Mesenchymal stem cell (in vitro differentiated cells and primary cell): ENCODE data around the gene GAB2.

Experiments used
- DNase-seq: peaks from one replicate; pipeline ENCODE4 v3.0.0-alpha.2; 2013
- H2AFZ ChIP-seq: one replicate; pipeline ENCODE4 v1.6.1; 2013; ENCODE audit warnings: low read depth, mild to moderate bottlenecking, control low read depth, inconsistent platforms, low read length, moderate library complexity
- H2AK5ac ChIP-seq: 2 replicates; pipeline ENCODE4 v1.6.1; 2013; ENCODE audit warnings: low read length, moderate library complexity, mild to moderate bottlenecking, inconsistent platforms; ENCODE audit not compliant: severe bottlenecking
- H2BK120ac ChIP-seq: one replicate; pipeline ENCODE4 v1.6.1; 2013; ENCODE audit warnings: low read depth, mild to moderate bottlenecking, inconsistent platforms, low read length, moderate library complexity
- H2BK12ac ChIP-seq, 2 experiments: one replicate each; pipeline ENCODE4 v1.6.1; 2013; ENCODE audit warnings: inconsistent platforms in 2 of 2, low read length in 2 of 2, mild to moderate bottlenecking in 2 of 2, moderate library complexity in 2 of 2, control low read depth in 1 of 2
- H2BK15ac ChIP-seq: one replicate; pipeline ENCODE4 v1.6.1; 2013; ENCODE audit warnings: mild to moderate bottlenecking, low read depth, inconsistent platforms; ENCODE audit not compliant: poor library complexity, severe bottlenecking
- H2BK5ac ChIP-seq: 2 replicates; pipeline ENCODE4 v1.6.1; 2013; ENCODE audit warnings: low read depth, mild to moderate bottlenecking, low read length, control low read depth, inconsistent platforms; ENCODE audit not compliant: poor library complexity, severe bottlenecking
- H3K14ac ChIP-seq, 2 experiments: one replicate each; pipeline ENCODE4 v1.6.1; 2013; ENCODE audit warnings: inconsistent platforms in 2 of 2, low read length in 2 of 2, control low read depth in 1 of 2, mild to moderate bottlenecking in 1 of 2, moderate library complexity in 1 of 2
- H3K18ac ChIP-seq, 2 experiments: one replicate each; pipeline ENCODE4 v1.6.1; 2013; ENCODE audit warnings: inconsistent platforms in 2 of 2, low read length in 2 of 2, control low read depth in 1 of 2, low read depth in 1 of 2, mild to moderate bottlenecking in 1 of 2
- H3K23ac ChIP-seq, 2 experiments: one replicate each; pipeline ENCODE4 v1.6.1; 2013; ENCODE audit warnings: inconsistent platforms in 2 of 2, low read length in 2 of 2, mild to moderate bottlenecking in 2 of 2, moderate library complexity in 2 of 2, control low read depth in 1 of 2
- H3K27ac ChIP-seq: 2 replicates; pipeline ENCODE4 v1.5.1; 2013; ENCODE audit warnings: mild to moderate bottlenecking, moderate library complexity, low read length, control low read depth, inconsistent platforms; ENCODE audit not compliant: poor library complexity, severe bottlenecking
- H3K27me3 ChIP-seq, 2 experiments: 2 replicates each; pipeline versions ENCODE4 v1.6.1 to v1.7.0; 2013; ENCODE audit warnings: low read length in 2 of 2, mild to moderate bottlenecking in 2 of 2, moderate library complexity in 2 of 2, control low read depth in 1 of 2, inconsistent platforms in 1 of 2; ENCODE audit not compliant: control insufficient read depth in 1 of 2, insufficient read depth in 1 of 2
- H3K36me3 ChIP-seq, 2 experiments: 2 replicates each; pipeline versions ENCODE4 v1.6.1 to v1.7.0; 2013; ENCODE audit warnings: low read length in 2 of 2, control low read depth in 1 of 2, inconsistent platforms in 1 of 2, low read depth in 1 of 2, mild to moderate bottlenecking in 1 of 2; ENCODE audit not compliant: insufficient read depth in 2 of 2, control insufficient read depth in 1 of 2
- H3K4ac ChIP-seq, 2 experiments: one replicate each; pipeline ENCODE4 v1.6.1; 2013; ENCODE audit warnings: inconsistent platforms in 2 of 2, low read length in 2 of 2, mild to moderate bottlenecking in 2 of 2, moderate library complexity in 2 of 2, control low read depth in 1 of 2, low read depth in 1 of 2
- H3K4me1 ChIP-seq: 2 replicates; pipeline ENCODE4 v1.6.1; 2013; ENCODE audit warnings: low read depth, low read length, control low read depth; ENCODE audit not compliant: control insufficient read depth, insufficient read depth
- H3K4me2 ChIP-seq: 2 replicates; pipeline ENCODE4 v1.6.1; 2013; ENCODE audit warnings: low read length, mild to moderate bottlenecking, inconsistent platforms; ENCODE audit not compliant: poor library complexity, severe bottlenecking
- H3K4me3 ChIP-seq, 2 experiments: 2 replicates each; pipeline versions ENCODE4 v1.5.1 to v1.7.0; 2013; ENCODE audit warnings: low read length in 2 of 2, mild to moderate bottlenecking in 2 of 2, control low read depth in 1 of 2, low read depth in 1 of 2; ENCODE audit not compliant: insufficient read depth in 1 of 2
- H3K79me1 ChIP-seq: replicated peaks from 2 replicates; pipeline ENCODE4 v1.6.1; 2013; ENCODE audit warnings: mild to moderate bottlenecking, control low read depth, low read length, inconsistent platforms; ENCODE audit not compliant: poor library complexity, severe bottlenecking
- H3K9ac ChIP-seq: 2 replicates; pipeline ENCODE4 v1.7.0; 2013; ENCODE audit warnings: mild to moderate bottlenecking, low read length, moderate library complexity
- H3K9me3 ChIP-seq: 2 replicates; pipeline ENCODE4 v1.7.0; 2013; ENCODE audit warnings: mild to moderate bottlenecking, low read length; ENCODE audit not compliant: control insufficient read depth
- H4K8ac ChIP-seq: one replicate; pipeline ENCODE4 v1.6.1; 2013; ENCODE audit warnings: inconsistent platforms, mild to moderate bottlenecking, low read length, moderate library complexity
- H4K91ac ChIP-seq: one replicate; pipeline ENCODE4 v1.6.1; 2013; ENCODE audit warnings: mild to moderate bottlenecking, low read length, inconsistent platforms
- WGBS: methylation state at CpG from one replicate; pipeline ENCODE4 v1.1.7; 2013; ENCODE audit warnings: mixed read lengths; 5-methylcytosine and 5-hydroxymethylcytosine counted together

The GAB2 gene

GRCh38 chr11:78226684-78227680 is 190.6 kb downstream of the GAB2 start:
- Histone ChIP-seq H3K36me3 (peaks cover 29 to 45% of the 10 kb centered on the region in 2 experiments), H4K91ac (no peak overlapping the region), H2BK120ac (no peak overlapping the region), H3K9me3 (no peaks in the 10 kb centered on the region), H2AFZ (no peak overlapping the region), H3K4me3 (no peak overlapping the region), H2BK12ac (no peak overlapping the region), H3K18ac (no peak overlapping the region), H3K27me3 (no peaks in the 10 kb centered on the region), H2BK5ac (no peak overlapping the region), H3K27ac (no peak overlapping the region), H3K4me2 (no peak overlapping the region), H3K14ac (no peak overlapping the region), H3K79me1 (peaks cover 5% of the 10 kb centered on the region), H3K23ac (no peak overlapping the region), H3K4me1 (peaks cover 4% of the 10 kb centered on the region), H3K9ac (no peak overlapping the region), H2AK5ac (no peak overlapping the region), H4K8ac (no peak overlapping the region), H3K4ac (no peak overlapping the region), H2BK15ac (no peak overlapping the region)
- WGBS: 97% methylated on average over 12 of the region's 12 CpGs
- no peak for DNase-seq

GRCh38 chr11:78224906-78225420 is 192.7 kb downstream of the GAB2 start:
- H3K4me2 ChIP-seq: no peak overlapping the region
- H3K36me3 ChIP-seq: peaks cover 47 to 65% of the 10 kb centered on the region in 2 experiments
- peaks cover 3% of the 10 kb centered on the region for H3K4me1 ChIP-seq
- no peak overlapping the region for H2BK5ac ChIP-seq
- no peak overlapping the region for H2BK12ac ChIP-seq
- H3K4me3 ChIP-seq: no peak overlapping the region
- no peak for DNase-seq
- no peak overlapping the region for H4K8ac ChIP-seq
- H3K79me1 ChIP-seq: peaks cover 2% of the 10 kb centered on the region
- no peak overlapping the region for H3K4ac ChIP-seq
- H3K14ac ChIP-seq: no peak overlapping the region
- H3K9ac ChIP-seq: no peak overlapping the region
- H2AK5ac ChIP-seq: no peak overlapping the region
- H2BK120ac ChIP-seq: no peak overlapping the region
- WGBS: 92% methylated on average over 6 of the region's 7 CpGs
- no peak overlapping the region for H2BK15ac ChIP-seq
- no peak overlapping the region for H2AFZ ChIP-seq
- no peaks in the 10 kb centered on the region for H3K27me3 ChIP-seq
- H3K18ac ChIP-seq: no peak overlapping the region
- H3K27ac ChIP-seq: no peak overlapping the region
- no peak overlapping the region for H4K91ac ChIP-seq
- H3K9me3 ChIP-seq: no peaks in the 10 kb centered on the region
- H3K23ac ChIP-seq: no peak overlapping the region

GRCh38 chr11:78224506-78224905 is 193.1 kb downstream of the GAB2 start:
- peaks cover 51 to 70% of the 10 kb centered on the region in 2 experiments for H3K36me3 ChIP-seq

GRCh38 chr11:78223320-78223954 is 194.2 kb downstream of the GAB2 start:
- H3K4ac ChIP-seq: no peak overlapping the region
- no peak overlapping the region for H2AFZ ChIP-seq
- H3K4me3 ChIP-seq: no peak overlapping the region
- peaks cover 2% of the 10 kb centered on the region for H3K79me1 ChIP-seq
- no peak overlapping the region for H4K8ac ChIP-seq
- DNase-seq: no peak
- H2AK5ac ChIP-seq: no peak overlapping the region
- no peak overlapping the region for H3K14ac ChIP-seq
- no peak overlapping the region for H3K18ac ChIP-seq
- H2BK120ac ChIP-seq: no peak overlapping the region
- no peak overlapping the region for H3K27ac ChIP-seq
- H3K4me2 ChIP-seq: no peak overlapping the region
- no peak overlapping the region for H4K91ac ChIP-seq
- H3K4me1 ChIP-seq: peaks cover 3% of the 10 kb centered on the region
- no peak overlapping the region for H3K23ac ChIP-seq
- H2BK5ac ChIP-seq: no peak overlapping the region
- H2BK15ac ChIP-seq: no peak overlapping the region
- peaks cover 62 to 80% of the 10 kb centered on the region in 2 experiments for H3K36me3 ChIP-seq
- H3K9ac ChIP-seq: no peak overlapping the region
- 97% methylated on average over 9 of the region's 9 CpGs for WGBS
- no peaks in the 10 kb centered on the region for H3K27me3 ChIP-seq
- no peaks in the 10 kb centered on the region for H3K9me3 ChIP-seq
- no peak overlapping the region for H2BK12ac ChIP-seq

More at GRCh38 chr11:78224506-78224905, 193.1 kb downstream of the GAB2 start:
- no peak overlapping the region for H3K27ac ChIP-seq
- no peak overlapping the region for H2BK120ac ChIP-seq
- H3K4me3 ChIP-seq: no peak overlapping the region
- H2AFZ ChIP-seq: no peak overlapping the region
- H4K8ac ChIP-seq: no peak overlapping the region
- no peaks in the 10 kb centered on the region for H3K9me3 ChIP-seq
- no peak for DNase-seq
- no peak overlapping the region for H3K4ac ChIP-seq
- H2BK12ac ChIP-seq: no peak overlapping the region
- no peak overlapping the region for H4K91ac ChIP-seq
- no peak overlapping the region for H3K14ac ChIP-seq
- H3K79me1 ChIP-seq: peaks cover 2% of the 10 kb centered on the region
- WGBS: 93% methylated on average over 4 of the region's 4 CpGs
- no peak overlapping the region for H3K4me2 ChIP-seq
- no peak overlapping the region for H3K9ac ChIP-seq
- no peak overlapping the region for H2AK5ac ChIP-seq
- no peak overlapping the region for H2BK5ac ChIP-seq
- no peak overlapping the region for H2BK15ac ChIP-seq
- H3K4me1 ChIP-seq: peaks cover 3% of the 10 kb centered on the region
- H3K27me3 ChIP-seq: no peaks in the 10 kb centered on the region
- H3K23ac ChIP-seq: no peak overlapping the region
- H3K18ac ChIP-seq: no peak overlapping the region
